Glutamatergic neuron (in vitro differentiated cells): Measurements from ENCODE around the gene PBX1. TPM values are rescaled to one million over a fixed set of nuclear protein-coding genes. Genes with fewer than 3 reads are reported as not detected.
"Not testable (repeated sequence)": the region's sequence is repeated elsewhere in the genome, so short reads cannot be mapped to it uniquely, and the experiment has no call there.

Experiments
- DNase-seq: peaks from one replicate; pipeline ENCODE4 v3.0.0; 2022
- H3K27ac Mint-ChIP-seq: one replicate; pipeline ENCODE4 v1.8.0; 2020; ENCODE audit warnings: mild to moderate bottlenecking, mixed read lengths, inconsistent platforms; ENCODE audit not compliant: unreplicated experiment
- H3K27me3 Mint-ChIP-seq: one replicate; pipeline ENCODE4 v1.8.0; 2020; ENCODE audit warnings: mild to moderate bottlenecking, moderate library complexity, mixed read lengths, inconsistent platforms; ENCODE audit not compliant: unreplicated experiment
- H3K36me3 Mint-ChIP-seq: one replicate; pipeline ENCODE4 v1.8.0; 2020; ENCODE audit warnings: mild to moderate bottlenecking, mixed read lengths, inconsistent platforms; ENCODE audit not compliant: unreplicated experiment
- H3K4me1 Mint-ChIP-seq: one replicate; pipeline ENCODE4 v1.8.0; 2020; ENCODE audit warnings: mild to moderate bottlenecking, low read depth, mixed read lengths, inconsistent platforms; ENCODE audit not compliant: unreplicated experiment
- H3K4me3 Mint-ChIP-seq: one replicate; pipeline ENCODE4 v1.8.0; 2020; ENCODE audit warnings: mild to moderate bottlenecking, mixed read lengths, inconsistent platforms; ENCODE audit not compliant: unreplicated experiment
- H3K9me3 Mint-ChIP-seq: one replicate; pipeline ENCODE4 v1.8.0; 2020; ENCODE audit warnings: mild to moderate bottlenecking, moderate library complexity, mixed read lengths, inconsistent platforms; ENCODE audit not compliant: unreplicated experiment
- CTCF ChIP-seq: fragments of 200-600 bp; sonication (generic); IDR thresholded peaks from one replicate; pipeline ENCODE4 v1.5.0; 2021; ENCODE audit not compliant: partially characterized antibody, unreplicated experiment
- total RNA-seq: library from RNA; stranded (reverse); fragmentation: NEBNext Ultra II Directional; extraction: Animal tissue kit (Norgen Biotek cat#: 25700); gene quantifications from one replicate; pipeline ENCODE4 v1.2.1, GENCODE V29; 2021; ENCODE audit not compliant: unreplicated experiment

Gene PBX1
- total RNA-seq, 1 donor from 2014 or later = 98.7 TPM

DNA sequence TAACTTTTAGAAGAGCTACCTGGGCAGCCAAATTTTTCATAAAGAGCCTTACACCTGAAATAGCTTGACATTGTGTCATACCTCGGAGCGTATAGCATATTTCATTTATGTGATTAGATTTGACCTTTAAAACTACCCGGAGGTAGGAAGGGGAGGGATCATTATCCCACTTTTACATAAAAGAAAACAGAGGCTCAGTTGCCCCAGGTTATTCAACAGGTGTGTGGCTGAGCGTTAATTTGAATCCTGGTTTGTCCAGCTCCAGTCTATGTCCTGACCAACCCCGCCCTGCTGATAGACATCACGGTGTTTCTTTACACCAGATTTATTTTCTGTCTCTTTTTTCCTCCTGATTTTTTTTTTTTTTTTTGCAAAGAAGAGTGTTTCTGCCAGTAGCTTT, 39.7 kb downstream of the PBX1 start:
- Mint-ChIP-seq H3K4me1 (peaks cover 16% of the 10 kb centered on the region), H3K36me3 (no peaks in the 10 kb centered on the region), H3K27ac (no peak overlapping the region), H3K4me3 (no peak overlapping the region), H3K27me3 (no peaks in the 10 kb centered on the region), H3K9me3 (no peaks in the 10 kb centered on the region)
- no peak for DNase-seq
- TF ChIP-seq CTCF = no peak

DNA sequence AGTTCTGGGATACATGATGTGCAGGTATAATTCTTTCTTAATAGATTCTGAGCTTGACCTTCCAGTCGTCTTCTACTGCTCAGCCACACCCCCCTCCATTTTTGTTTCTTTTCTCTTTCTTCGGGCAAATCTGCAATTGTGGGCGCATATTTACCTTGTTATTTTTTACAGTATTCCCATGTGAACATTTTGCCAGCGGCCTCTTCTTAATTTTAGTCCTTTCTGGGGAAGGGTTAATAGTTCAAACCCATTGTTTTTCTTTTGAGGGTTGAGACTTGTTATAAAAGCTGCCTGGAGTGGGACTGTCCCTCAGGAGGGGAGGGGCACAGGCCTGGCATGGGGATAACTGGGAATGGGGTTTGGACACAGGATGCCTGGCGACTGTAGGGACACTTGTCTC, 40.3 kb downstream of the PBX1 start:
- DNase-seq = no peak
- H3K4me1 Mint-ChIP-seq = peaks cover 16% of the 10 kb centered on the region
- H3K27ac Mint-ChIP-seq = no peak overlapping the region
- no peak for TF ChIP-seq CTCF
- no peaks in the 10 kb centered on the region for H3K36me3 Mint-ChIP-seq
- no peak overlapping the region for H3K4me3 Mint-ChIP-seq
- H3K9me3 Mint-ChIP-seq = no peaks in the 10 kb centered on the region
- no peaks in the 10 kb centered on the region for H3K27me3 Mint-ChIP-seq

DNA sequence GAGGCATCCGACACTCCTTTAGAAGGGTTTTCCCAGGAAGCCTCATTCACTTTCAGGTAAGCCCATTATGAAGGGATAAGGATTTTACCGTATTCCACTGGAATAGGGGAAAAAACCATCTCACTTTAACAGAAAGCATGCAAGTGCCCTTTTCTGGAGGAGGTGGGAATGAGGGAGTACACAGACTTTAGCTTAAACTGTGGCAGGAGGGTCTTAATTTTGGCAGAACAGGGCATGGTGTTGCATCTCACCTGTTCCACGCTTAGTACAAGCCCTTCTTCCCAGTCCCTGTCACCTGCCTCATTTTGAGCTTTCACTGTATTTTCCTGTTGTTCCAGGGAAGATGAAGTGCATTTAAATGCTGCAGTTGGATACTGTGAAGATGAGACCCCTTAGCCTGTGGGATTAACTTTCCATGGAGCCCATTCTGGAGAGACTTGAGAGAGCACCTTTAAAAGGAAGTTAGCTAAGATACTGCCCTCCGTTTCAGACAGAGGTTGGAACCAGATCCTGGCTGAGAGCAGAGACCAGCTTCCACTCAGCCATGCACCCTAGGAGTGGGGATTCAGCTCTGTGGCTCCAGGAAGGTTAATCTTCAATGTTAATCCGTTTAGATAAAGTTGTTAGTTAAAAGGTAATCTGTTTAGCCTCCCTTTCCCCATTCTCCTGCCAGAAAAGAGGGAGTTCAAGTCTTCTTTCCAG, 42.6 kb downstream of the PBX1 start:
- DNase-seq = no peak
- H3K4me3 Mint-ChIP-seq = no peak overlapping the region
- no peak for TF ChIP-seq CTCF
- H3K4me1 Mint-ChIP-seq = peaks cover 20% of the 10 kb centered on the region
- no peaks in the 10 kb centered on the region for H3K27me3 Mint-ChIP-seq
- no peak overlapping the region for H3K27ac Mint-ChIP-seq
- no peaks in the 10 kb centered on the region for H3K9me3 Mint-ChIP-seq
- H3K36me3 Mint-ChIP-seq = peaks cover 4% of the 10 kb centered on the region

DNA sequence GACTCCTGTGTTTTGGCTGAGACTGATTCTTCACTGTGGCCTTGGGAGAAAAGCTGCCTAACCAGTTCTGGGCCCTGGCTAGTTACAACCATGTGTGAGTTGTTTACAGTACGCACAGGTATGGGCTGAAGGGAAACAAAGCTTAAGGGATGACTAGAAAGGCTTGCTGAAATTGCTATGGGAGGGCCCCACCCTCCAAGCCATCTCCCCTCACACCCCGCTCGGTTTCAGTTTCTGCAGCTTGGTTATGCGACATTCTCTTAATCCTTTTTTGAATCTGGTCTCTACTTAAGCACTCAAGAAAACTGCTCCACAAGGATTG, 43.1 kb downstream of the PBX1 start:
- no peak for DNase-seq
- Mint-ChIP-seq H3K36me3 (peaks cover 4% of the 10 kb centered on the region), H3K27me3 (no peaks in the 10 kb centered on the region), H3K4me1 (peaks cover 24% of the 10 kb centered on the region), H3K4me3 (no peak overlapping the region), H3K27ac (no peak overlapping the region), H3K9me3 (no peaks in the 10 kb centered on the region)
- no peak for TF ChIP-seq CTCF

DNA sequence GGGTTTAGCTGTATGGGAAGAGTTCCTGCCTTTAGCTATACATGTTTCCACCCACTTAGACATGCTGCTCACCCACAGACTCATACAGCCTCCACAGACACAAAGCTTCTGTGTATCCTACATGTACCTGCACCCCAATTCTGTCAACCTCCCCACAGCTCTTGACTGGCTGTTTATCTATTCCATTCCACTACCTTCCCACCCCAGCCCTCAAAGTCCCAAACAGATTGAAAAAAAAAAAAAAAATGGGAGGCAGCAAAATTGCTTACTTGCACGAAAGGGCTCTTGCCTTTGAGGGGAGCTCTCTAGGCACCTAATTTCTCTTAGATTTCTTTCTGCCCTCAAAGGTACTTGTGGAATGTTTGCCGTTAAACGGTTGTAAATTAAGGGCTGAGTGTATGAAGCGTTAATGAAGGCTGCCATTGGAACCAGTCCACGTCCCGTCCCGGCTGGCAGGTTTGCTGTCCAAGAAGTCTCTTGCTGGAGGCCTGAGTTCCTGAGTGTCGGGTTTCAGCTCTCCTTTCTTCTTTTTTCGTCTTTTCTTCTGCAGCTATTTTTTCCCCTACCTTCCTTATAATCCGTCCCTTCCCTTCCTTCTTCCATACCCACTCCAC, 43.6 kb downstream of the PBX1 start:
- Mint-ChIP-seq H3K27me3 (no peaks in the 10 kb centered on the region), H3K27ac (no peak overlapping the region), H3K36me3 (peaks cover 4% of the 10 kb centered on the region), H3K4me1 (peaks cover 29% of the 10 kb centered on the region), H3K9me3 (no peaks in the 10 kb centered on the region), H3K4me3 (peak overlapping the region; percentile 44)
- no peak for TF ChIP-seq CTCF
- no peak for DNase-seq

- not testable (repeated sequence) for H3K27ac Mint-ChIP-seq, H3K36me3 Mint-ChIP-seq, H3K4me3 Mint-ChIP-seq, H3K27me3 Mint-ChIP-seq, DNase-seq, H3K9me3 Mint-ChIP-seq
- H3K4me1 Mint-ChIP-seq = peaks cover 33% of the 10 kb centered on the region
Measured at GRCh38 chr1:164603805-164604204, 44.8 kb downstream of the PBX1 start.
